ENCODE results near the gene TXK. TPM values are rescaled to one million over a fixed set of nuclear protein-coding genes. Genes with fewer than 3 reads are reported as not detected.

TXK gene
- total RNA-seq, 4 donors from 2014 or later: 0.81 to 3.4 (median 2.2) TPM

- H3K4me3 ChIP-seq (ENCODE audit: low read depth, poor library complexity, severe bottlenecking): no peak overlapping the region
- TF ChIP-seq CTCF (IDR thresholded peaks at IDR 0.05) (no peak), POLR2A (IDR thresholded peaks at IDR 0.05) (no peak)
- intact Hi-C loops (cut with DNase I; ENCODE audit: low total_unique reads): no loop called here
- DNase-seq (ENCODE audit: low spot score in 2 of 2): no peak
Measured at GRCh38 chr4:48137846-48138245, 3.8 kb upstream of the TXK start.

GRCh38 chr4:48133669-48134068 is 381 bp downstream of the TXK start:
- TF ChIP-seq POLR2A (IDR thresholded peaks at IDR 0.05) (no peak), CTCF (IDR thresholded peaks at IDR 0.05) (no peak)
- DNase-seq (ENCODE audit: low spot score in 2 of 2): no peak
- intact Hi-C loops (cut with DNase I; ENCODE audit: low total_unique reads): no loop called here
- no peak overlapping the region for H3K4me3 ChIP-seq (ENCODE audit: low read depth, poor library complexity, severe bottlenecking)

- H3K4me3 ChIP-seq (ENCODE audit: low read depth, poor library complexity, severe bottlenecking): no peak overlapping the region
- DNase-seq (ENCODE audit: low spot score in 2 of 2): no peak
- TF ChIP-seq CTCF (IDR thresholded peaks at IDR 0.05) (no peak), POLR2A (IDR thresholded peaks at IDR 0.05) (no peak)
- WGBS, 2 donors: 48 to 64% methylated on average over 4 of the region's 4 CpGs
- intact Hi-C loops (cut with DNase I; ENCODE audit: low total_unique reads): no loop called here
Measured at GRCh38 chr4:48131736-48132135, 2.3 kb downstream of the TXK start.

- intact Hi-C loops (cut with DNase I; ENCODE audit: low total_unique reads): no loop called here
- no peak for TF ChIP-seq POLR2A (IDR thresholded peaks at IDR 0.05)
- no peak for TF ChIP-seq CTCF (IDR thresholded peaks at IDR 0.05)
Measured at GRCh38 chr4:48130100-48130499, 4.0 kb downstream of the TXK start.

GRCh38 chr4:48129307-48130014 is 4.6 kb downstream of the TXK start:
- intact Hi-C loops (cut with DNase I; ENCODE audit: low total_unique reads): no loop called here
- TF ChIP-seq POLR2A (IDR thresholded peaks at IDR 0.05) (no peak), CTCF (IDR thresholded peaks at IDR 0.05) (no peak)
- no peak overlapping the region for H3K4me3 ChIP-seq (ENCODE audit: low read depth, poor library complexity, severe bottlenecking)
- WGBS, 2 donors: 42 to 44% methylated on average over 9 of the region's 9 CpGs
- no peak for DNase-seq (ENCODE audit: low spot score in 2 of 2)

More at GRCh38 chr4:48130100-48130499, 4.0 kb downstream of the TXK start:
- H3K4me3 ChIP-seq (ENCODE audit: low read depth, poor library complexity, severe bottlenecking): no peak overlapping the region
- WGBS, 2 donors: 79 to 92% methylated on average over 7 of the region's 7 CpGs
- DNase-seq (ENCODE audit: low spot score in 2 of 2): no peak

All from lower leg skin (tissue), 4 donors.